HG03060 (cell line): ENCODE results near the gene RALGDS.

Experiments
- ATAC-seq: cut with Tn5 transposase; IDR thresholded peaks from one replicate; pipeline ENCODE4 v1.9.1; 2021; ENCODE audit warnings: low read depth, moderate number of reproducible peaks; ENCODE audit not compliant: unreplicated experiment

The RALGDS gene

DNA sequence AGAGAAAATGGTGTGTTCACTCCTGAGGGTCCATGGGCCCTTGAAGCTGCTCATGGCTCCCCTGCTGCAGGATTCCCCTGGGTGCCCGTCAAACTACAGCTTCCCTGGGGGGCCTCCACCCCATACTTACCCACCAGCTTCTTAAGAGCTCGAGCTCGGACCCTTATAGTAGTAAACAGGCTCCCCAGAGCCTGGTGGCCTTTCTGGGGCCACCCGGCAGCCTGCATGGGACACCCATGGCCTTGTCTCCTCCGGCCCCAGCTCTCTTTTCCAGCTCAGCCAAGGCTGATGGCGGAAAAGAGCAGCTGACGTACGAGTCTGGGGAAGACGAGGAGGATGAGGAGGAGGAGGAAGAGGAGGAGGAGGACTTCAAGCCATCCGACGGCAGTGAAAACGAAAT lies 63.5 kb downstream of the RALGDS start:
- no peak for ATAC-seq

DNA sequence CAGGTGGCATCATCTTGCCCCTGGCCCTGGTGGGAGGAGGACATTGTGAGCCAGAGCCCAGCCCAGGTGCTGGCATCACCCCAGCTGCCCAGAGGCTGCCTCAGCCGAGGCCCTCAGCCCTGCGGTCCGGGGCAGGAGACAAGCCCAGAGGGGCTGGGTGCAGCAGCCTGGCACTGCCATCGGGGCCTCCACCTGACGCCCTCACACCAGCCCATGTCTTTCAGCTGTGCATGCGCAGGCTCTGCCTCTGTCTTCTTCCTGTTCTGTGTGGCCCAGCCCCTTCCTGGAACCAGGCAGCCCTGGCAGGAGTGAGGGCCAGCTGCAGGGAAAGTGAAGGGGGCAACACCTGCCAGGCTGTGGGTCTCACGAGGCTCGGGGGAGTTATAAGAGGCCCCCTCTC lies 64.0 kb downstream of the RALGDS start:
- no peak for ATAC-seq

DNA sequence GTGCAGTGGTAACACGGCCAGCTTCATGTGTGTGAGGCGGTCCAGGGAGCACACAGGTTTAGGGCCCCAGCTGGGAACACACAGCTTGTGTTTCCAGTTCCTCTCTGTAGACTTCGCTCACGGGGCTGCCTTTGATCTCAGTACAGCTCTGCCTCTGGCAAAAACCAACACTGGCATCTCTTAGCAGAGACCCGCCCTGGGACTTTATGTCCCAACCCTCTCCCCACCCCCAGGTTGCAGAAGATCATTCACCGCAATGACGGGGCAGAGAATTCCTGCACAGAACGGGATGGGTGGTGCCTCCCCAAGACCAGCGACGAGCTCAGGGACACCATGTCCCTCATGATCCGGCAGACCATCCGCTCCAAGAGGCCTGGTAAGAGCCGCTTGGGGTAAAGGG lies 64.5 kb downstream of the RALGDS start:
- no peak for ATAC-seq

DNA sequence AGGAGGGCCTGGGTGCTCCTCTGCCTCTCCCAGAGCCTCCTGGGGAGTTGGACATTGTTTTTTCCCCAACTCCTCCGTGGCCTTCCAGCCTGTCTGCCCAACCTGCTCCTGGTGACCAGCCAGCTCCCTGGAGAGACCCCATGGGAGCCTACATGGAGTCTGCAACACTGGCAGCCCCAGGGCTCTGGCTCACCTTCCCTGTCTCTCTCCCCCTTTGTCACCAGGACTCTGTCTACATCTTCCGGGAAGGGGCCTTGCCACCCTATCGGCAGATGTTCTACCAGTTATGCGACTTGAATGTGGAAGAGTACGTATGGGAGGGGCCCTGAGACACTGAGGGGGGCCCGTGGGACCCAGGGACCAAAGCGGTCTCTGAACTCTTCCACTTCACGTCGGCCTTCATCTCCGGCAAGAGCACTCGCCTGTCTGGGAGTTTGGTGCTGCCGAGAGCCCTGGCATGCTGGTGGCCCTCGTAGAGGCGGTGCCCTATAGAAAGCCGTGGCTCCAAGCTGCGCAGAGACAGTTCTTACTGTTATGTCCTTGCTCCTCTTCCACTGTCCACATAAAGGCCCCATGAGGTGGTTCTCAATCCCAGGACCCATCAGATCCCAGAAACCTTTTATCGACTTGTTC lies 65.1 kb downstream of the RALGDS start:
- ATAC-seq, result no peak

GRCh38 chr9:133054966-133055365 lies 66.1 kb downstream of the RALGDS start:
- ATAC-seq, result no peak

GRCh38 chr9:133054194-133054890 lies 66.7 kb downstream of the RALGDS start:
- no peak for ATAC-seq

GRCh38 chr9:133051966-133052539 lies 69.0 kb downstream of the RALGDS start:
- ATAC-seq, result no peak

DNA sequence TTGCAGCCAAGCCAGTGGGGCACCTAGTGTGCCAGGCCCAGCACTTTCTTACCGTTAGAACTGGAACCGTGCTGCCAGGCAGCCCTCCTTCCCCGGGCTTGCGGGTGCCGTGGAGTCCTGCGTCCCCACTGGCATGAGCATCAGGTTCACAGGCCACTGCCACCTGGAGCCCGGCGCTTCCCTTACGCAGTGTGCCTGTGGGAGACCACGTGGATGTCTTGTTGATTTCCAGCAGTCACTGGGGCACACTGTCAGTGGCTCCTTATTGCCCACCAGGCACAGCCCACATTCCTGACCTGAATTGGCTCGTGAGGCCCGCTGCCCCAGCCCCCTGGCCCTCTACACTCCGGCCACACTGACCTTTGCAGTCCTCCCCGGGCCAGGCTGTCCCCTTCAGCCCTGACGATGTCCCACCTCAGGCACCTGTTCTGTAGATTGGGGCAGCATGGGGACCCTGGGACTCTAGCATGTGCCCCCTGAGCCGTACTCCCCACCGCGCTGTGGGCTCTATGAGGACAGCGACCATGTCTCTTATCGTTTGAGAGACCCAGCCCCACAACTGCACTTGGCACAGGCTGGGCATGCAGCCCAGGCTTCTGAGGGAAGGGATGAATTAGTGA lies 69.6 kb downstream of the RALGDS start:
- ATAC-seq, result no peak

DNA sequence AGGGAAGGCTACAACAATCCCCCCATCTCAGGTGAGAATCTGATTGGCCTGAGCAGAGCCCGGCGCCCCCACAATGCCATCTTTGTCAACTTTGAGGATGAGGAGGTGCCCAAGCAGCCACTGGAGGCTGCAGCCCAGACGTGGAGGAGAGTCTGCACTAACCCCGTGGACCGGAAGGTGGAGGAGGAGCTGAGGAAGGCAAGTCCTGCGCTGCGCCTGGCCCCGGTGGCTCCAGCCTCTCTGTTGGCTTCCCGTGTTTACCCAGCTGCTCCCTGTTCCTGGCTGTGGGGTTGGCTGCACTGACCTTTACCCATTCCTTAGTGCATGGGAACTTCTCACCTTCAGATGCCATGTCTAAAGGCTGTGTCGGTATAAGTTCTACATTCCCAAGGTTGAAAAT lies 70.3 kb downstream of the RALGDS start:
- ATAC-seq, result no peak

GRCh38 chr9:133050142-133050541 lies 70.9 kb downstream of the RALGDS start:
- ATAC-seq, result no peak

DNA sequence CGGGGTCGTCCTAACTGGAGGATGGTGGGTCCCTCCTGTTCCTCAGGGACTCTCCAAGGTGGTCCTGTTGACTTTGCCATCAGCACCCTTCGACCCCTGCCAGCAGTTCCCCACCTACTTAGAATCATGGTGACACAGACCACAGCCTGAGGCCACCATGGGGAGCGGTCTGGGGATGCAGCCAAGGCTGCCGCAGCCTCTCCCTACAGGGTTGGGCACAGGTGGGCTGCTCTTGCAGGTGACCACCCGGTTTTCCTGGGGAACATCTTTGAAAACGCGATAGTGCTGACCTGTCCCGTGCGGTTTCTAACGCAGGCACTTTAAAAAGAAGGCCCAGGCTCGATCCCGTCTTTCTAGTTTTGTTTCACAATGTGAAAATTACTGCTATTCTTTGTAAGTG lies 72.0 kb downstream of the RALGDS start:
- no peak for ATAC-seq

- no peak for ATAC-seq
These were observed 72.4 kb downstream of the RALGDS start for GRCh38 chr9:133048595-133048994.
